ENCODE results near the gene METTL26.

Gene METTL26

DNA sequence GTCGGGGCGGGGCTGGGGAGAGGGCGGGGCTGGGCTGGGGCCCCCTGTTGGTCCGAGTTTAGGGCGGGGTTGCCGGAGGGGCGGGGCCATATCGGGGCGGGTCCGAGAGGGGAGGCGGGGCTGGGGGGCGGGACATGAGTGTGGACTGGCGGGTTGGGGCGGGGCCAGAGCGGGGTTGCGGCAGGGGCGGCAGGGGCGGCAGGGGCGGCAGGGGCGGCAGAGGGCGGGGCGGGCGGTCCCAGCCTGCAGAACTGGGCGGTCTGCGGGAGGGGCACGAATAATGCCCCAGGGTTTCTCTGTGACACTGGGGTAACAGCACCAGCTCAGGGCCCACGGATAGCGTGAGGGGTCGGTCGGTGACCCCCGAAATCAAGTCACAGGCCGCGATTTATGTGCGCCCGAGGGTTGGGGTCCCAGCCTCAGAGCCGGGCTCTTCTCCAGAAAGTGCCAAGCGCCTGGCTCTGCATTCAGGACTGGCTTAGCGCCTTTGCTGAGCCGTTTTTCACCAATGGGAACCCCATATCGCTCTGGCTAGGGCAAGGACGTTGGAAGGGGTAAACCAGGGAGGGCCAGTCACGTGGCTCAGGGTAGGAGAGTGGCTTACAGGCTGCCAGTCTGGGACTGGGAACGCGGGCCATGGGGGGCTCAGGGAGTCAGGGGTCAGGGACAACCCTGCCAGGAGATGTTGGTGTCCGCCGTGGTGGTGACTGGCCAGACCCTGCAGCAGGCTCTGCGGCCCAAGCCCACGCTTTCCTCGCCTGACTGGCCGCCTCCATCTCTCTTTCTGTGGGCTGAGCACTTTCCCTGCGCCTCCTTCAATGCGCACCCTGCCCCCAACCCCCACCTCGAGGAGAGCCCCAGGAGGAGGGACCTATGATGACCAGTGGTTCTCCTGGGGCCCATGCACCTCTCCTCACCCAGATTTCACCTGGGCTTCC lies 1.2 kb upstream of the METTL26 start:
- DNase-seq = peak; percentile 85 to 98 (median 95)

DNA sequence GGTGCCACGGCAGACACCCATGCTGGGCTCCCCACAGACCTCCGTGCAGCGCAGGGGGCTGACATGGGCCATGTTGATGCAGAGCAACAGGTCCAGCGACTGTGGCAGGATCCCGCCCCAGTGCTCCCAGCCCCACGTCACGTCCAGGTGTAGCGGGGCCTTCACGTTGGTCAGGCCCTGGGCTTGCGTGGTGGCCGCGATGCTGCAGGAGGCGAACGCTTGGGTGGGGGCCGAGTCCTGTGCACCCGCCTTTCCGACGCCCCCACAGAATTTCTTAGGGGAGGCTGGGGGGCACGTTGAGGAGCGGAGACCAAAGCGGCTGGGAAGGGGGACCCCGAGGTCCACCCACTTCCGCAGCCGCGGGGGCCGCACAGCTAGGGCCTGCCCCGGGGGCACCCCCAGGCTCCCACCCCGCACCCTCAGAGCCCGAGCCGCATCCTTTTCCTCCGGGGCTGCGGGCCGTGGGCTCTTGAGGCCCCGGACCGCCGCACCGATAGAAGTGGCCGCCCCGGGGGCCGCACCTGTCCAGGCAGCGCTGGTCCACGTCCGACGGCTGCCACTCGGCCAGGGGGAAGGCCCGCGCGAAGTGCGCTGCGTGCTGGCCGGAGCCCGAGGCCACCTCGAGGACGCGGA lies 416 bp downstream of the METTL26 start:
- DNase-seq = peak in 1 of 3 donors; percentile 10

DNA sequence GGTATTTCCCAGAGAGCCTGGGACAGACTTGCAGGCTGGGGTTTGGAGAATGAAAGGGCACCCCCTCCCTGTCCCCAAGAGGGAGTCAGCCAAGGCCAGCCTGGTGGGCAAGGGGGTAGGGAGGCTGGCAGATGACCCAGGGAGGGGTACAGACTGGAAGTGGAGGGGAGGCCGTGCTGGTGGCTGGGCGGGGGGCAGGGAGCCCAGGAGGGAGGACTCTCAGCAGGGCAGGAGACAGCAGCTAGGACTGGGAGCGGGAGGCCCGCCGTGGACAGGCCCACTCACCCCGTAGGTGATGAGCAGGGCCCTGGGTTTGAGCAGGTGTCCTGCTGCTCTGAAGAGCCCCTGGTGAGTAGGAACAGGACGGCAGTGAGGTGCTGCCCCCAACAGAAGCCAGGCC lies 1.1 kb downstream of the METTL26 start:
- DNase-seq = no peak

DNA sequence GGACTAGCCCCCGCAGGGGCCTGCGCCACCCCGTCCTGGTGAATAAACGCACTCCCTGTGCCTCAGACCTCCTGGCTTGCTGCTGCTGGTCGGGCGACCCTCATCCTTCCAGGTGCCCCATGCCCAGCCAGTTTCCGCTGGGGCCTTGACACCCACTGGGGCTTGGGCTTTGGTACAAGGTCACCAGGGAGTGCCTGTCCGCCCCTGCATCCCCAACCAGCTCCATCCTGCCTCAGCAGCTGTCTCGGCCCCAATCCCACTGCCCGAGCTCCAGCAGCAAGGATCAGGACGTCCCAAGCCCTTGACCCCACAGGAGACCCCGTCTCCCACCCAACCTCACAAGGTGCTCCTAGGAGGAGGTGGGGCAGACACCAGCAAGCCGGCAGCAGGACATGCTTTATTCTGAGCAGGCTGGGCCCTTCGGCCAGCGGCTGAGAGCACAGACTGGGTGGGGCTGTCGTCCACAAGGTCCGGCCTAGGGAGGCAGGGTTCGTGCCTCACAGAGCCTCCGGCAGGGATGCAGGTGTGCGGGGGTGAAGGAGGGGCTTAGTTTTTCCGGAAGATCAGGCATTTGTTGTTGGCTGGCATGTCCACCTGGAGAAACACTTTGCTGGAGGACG lies 1.9 kb downstream of the METTL26 start:
- no peak for DNase-seq

DNA sequence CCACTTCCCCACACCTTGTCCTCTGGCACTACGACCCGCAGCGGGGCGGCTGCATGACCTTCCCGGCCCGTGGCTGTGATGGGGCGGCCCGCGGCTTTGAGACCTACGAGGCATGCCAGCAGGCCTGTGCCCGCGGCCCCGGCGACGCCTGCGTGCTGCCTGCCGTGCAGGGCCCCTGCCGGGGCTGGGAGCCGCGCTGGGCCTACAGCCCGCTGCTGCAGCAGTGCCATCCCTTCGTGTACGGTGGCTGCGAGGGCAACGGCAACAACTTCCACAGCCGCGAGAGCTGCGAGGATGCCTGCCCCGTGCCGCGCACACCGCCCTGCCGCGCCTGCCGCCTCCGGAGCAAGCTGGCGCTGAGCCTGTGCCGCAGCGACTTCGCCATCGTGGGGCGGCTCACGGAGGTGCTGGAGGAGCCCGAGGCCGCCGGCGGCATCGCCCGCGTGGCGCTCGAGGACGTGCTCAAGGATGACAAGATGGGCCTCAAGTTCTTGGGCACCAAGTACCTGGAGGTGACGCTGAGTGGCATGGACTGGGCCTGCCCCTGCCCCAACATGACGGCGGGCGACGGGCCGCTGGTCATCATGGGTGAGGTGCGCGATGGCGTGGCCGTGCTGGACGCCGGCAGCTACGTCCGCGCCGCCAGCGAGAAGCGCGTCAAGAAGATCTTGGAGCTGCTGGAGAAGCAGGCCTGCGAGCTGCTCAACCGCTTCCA lies 2.6 kb downstream of the METTL26 start:
- no peak for DNase-seq

DNA sequence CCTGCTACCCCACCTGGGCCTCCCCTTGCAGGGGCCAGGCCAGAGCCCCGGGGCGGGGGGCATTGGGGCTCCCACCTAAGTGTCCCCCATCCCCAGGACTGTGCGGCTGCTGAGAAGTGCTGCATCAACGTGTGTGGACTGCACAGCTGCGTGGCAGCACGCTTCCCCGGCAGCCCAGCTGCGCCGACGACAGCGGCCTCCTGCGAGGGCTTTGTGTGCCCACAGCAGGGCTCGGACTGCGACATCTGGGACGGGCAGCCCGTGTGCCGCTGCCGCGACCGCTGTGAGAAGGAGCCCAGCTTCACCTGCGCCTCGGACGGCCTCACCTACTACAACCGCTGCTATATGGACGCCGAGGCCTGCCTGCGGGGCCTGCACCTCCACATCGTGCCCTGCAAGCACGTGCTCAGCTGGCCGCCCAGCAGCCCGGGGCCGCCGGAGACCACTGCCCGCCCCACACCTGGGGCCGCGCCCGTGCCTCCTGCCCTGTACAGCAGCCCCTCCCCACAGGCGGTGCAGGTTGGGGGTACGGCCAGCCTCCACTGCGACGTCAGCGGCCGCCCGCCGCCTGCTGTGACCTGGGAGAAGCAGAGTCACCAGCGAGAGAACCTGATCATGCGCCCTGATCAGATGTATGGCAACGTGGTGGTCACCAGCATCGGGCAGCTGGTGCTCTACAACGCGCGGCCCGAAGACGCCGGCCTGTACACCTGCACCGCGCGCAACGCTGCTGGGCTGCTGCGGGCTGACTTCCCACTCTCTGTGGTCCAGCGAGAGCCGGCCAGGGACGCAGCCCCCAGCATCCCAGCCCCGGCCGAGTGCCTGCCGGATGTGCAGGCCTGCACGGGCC lies 3.4 kb downstream of the METTL26 start:
- no peak for DNase-seq

DNA sequence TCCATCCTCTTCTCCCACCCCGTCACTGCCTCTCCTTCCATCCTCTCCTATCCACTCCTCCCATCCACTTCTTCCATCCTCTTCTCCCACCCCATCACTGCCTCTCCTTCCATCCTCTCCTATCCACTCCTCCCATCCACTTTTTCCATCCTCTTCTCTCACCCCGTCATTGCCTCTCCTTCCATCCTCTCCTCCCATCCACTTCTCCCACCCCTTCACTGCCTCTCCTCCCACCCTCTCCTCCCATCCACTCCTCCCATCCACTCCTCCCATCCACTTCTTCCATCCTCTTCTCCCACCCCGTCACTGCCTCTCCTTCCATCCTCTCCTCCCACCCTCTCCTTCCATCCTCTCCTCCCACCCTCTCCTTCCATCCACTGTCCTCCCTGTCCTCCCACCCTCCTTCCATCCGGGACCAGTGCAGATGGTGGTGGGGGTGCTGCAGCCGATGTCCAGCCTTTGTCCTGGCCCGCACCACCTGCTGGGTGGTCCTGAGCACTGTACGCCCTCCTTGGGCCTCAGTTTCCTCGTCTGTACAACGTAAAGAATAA lies 4.2 kb downstream of the METTL26 start:
- no peak for DNase-seq

DNA sequence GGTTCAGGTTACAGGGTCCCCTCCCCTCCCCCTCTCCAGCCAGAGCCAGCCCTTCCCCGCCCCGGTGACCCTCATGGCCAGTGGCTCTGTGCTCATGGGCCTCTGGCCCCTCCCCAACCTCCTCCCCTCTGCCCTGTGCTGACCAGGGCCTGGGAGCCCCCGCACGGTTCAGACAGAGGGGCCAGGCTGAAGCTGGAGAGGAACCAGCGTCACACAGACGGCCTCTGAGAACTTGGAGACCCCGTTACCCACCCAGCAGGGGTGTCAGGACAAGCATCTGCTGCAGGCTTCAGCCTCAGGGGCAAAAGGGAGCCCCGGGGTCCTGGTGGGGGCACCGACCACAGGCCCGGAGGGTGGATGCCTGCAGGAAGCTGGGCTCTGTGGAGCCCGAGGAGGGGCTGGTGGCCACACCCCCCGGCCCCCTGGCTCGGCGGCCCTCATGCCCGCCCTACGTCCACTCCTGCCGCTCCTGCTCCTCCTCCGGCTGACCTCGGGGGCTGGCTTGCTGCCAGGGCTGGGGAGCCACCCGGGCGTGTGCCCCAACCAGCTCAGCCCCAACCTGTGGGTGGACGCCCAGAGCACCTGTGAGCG lies 5.2 kb downstream of the METTL26 start, which contains the start of gene WFIKKN1:
Gene WFIKKN1 (plus strand): TSS at position 171 of the 591 bp plus-strand sequence. CDS start 269 bp downstream, at position 440.
- DNase-seq = peak in 1 of 3 donors; percentile 20

DNA sequence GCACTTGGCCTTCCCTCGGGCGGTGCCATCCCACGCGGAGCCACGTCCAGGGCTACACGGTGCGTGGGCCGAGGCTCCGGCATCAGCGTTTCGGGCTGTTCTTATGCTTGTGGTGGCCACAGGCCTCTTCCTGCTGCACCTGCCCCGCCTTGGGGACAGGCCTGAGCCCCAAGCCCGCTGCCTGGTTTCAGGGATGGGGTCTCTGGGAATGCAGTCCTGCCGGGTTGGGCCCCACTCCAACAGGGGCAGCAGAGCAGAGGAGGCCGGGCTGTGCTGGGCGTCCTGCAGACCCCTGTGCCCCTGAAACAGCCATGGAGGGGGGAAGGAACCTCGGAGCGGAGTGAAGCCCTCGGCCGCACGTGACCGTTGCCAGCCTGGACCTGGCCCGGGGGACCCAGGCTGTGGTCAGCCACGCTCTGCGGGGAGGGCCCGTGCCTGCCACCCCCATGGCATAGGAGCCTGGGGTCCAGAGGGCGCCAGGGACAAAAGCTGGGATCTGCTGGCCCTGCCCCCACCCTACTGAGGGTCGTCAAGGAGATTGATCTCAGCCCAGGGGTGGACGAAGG lies 5.8 kb downstream of the METTL26 start:
- DNase-seq = peak in 2 of 3 donors; percentile 18 to 31

DNA sequence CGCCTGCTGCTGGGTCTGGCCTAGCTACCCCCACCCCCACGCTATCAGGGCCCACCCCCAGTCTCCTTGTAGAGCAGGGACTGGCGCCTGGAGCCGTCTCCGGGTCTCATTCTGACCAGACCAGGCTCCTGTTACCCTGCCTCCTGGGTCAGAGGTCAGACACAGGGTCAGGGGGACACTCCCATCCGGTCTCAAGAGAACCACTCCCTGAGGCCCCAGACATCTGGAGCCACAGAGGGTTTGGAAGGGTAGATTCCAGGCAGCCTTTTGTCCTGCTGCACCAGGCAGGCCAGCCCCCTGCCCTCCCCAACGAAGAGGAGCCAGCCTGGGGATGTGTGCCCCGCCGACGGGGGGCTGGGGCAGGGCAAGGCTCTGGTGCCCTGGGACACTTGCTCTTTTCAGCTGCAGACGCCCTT lies 6.3 kb downstream of the METTL26 start:
- DNase-seq = no peak

DNA sequence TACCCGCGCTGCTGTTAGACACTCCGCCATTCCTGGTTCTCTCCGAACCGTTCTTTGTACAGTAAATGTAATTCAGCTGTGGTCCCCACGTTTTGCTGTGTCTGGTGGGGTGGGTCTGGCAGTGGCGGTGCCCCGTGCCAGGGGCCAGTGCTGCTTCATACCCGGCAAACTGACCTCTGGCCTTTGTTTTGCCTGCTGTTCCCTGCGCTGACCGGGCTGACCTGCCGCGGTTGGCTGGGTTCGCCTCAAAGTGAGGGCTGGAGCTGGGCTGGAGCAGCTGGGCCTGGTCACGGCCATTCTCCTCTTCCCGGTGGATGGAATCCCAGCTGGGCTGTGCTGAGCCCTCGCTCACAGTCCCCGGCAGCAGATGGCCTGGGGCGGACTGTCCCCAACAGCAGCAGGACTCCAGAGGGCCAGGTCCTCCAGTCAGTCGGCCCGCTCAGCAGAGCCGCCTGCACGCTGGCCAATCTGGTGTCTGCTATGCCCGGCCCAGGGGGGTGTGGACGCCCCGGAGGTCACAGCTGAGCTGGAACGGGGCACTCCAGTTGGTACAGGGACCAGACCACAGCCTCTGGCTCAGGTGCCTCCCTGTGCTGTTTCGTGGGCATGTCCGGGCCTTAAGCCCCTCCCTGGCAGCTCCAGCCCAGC lies 6.8 kb downstream of the METTL26 start:
- DNase-seq = no peak

DNA sequence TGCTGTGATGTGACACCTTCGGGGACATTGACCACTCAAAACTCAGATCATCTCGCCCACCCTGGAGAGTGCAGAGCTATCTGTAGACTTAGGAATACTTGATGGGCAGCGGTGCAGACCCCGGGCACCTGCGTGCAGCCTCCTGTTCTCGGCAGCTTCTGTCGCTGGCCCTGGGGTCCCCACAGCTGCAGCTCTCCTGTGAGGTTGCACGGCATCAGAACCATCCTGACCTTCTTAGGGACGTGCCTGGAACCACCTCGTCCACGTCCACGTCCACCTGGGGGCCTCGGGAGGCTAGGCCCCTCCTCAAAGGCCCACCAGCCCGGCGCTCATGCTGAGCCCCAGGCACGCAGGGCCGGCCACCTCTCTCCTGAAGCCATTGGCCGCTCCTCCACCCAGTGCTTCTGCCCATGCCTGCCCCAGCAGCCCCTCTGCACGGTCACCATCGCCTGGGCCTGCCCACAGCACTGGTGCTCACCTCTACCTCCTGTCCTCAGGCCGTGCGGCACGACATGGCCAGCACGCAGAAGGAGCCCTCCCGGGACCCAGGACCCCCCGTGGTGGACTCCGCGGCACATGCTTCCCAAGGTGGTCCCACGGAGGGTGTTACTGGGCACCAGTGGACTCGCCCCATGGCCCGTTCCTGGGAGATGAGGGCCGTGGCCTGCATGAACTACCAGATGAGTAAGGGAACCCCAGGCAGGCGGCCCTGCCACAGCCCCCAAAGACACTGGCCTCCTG lies 7.6 kb downstream of the METTL26 start:
- no peak for DNase-seq

DNA sequence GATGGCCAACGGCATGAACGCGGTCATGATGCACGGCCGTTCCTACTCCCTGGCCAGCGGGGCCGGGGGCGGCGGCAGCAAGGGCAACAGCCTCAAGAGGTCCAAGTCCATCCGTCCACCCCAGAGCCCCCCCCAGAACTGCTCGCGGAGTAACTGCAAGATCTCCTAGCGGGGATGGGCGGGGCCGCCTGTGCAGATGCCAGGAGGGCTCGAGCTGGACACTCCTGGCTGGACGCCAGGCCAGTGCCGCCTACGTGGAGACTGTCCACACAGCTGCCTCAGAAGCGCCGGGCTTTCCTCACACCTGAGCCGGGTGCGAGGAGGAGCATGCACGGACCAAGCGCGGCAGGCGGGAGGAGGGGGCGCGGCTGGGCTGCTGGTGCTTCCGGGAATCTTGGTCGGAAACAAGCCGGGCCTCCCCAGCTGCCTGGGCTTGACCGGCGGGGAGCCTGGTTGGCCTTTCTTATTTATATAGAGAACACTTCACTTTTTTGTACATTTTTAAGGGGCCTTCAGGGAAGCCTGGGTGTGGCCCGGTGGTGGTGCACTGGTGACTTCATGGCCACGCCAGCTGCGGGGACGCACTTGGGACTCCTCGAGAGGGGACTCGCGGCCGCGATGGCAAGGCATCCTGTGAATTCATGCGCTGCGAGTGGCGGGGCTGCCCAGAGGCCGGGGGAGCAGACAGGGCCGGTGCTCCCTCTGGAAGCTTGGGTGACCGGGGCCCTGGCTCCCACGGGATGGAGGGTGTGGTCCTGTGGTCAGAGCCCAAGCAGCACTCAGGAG lies 8.5 kb downstream of the METTL26 start:
- DNase-seq = no peak

DNA sequence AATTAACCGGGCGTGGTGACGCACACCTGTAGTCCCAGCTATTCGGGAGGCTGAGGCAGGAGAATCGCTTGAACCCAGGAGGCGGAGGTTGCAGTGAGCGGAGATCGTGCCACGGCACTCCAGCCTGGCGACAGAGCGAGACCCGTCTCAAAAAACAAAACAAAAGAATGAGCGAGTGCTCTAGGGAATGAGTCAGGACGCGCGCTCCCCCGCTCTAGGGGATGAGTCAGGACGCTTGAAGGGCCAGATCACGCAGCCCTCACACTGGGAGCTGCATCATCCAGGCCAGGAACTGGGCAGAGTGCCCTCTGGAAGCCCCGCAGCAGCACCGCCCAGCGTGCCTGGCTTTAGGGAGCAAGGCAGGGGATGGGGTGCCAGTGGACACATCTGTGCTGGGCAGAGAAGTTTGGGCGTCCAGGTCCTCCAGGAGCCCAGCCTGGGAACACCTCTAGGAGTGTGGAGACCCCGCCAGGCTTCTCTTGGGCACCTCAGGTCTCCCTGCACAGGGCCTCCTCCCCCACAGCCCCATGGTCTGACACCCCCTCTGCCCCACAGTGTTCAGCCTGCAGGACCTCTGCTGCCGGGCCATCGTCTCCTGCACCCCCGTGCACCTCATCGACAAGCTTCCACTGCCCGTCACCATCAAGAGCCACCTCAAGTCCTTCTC lies 9.2 kb downstream of the METTL26 start:
- peak; percentile 43 to 62 (median 50) for DNase-seq

DNA sequence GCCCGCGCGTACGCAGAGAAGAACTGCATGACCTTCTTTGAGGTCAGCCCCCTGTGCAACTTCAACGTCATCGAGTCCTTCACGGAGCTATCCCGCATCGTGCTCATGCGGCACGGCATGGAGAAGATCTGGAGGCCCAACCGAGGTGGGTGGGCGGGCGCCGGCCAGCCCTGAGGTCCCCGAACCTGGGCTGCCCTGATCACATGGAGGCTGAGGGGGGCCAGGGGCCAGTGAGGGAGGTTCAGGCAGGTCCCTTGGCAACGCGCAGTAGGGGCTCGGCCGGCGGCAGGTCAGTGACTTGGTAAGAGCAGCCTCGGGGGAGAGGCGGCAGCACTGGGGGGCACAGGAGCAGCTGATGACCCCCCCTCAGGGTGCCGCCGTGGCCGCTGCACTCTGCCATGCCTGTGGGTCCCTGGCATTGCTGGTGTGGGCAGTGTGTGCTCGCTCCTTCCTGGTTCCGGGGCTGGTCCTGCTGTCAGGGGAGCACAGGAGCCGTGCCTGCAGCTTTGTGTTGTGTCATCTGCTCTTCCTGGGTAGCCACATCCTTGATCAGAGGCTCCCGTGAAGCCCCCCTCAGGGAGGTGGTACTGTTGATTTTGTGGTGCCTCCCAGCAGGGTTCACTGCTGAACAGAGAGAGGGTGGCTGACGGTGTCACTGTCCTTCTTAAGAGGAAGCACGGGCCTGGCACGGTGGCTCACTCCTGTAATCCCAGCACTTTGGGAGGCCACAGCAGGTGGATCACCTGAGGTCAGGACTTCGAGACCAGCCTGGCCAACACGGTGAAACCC lies 9.9 kb downstream of the METTL26 start:
- no peak for DNase-seq

DNA sequence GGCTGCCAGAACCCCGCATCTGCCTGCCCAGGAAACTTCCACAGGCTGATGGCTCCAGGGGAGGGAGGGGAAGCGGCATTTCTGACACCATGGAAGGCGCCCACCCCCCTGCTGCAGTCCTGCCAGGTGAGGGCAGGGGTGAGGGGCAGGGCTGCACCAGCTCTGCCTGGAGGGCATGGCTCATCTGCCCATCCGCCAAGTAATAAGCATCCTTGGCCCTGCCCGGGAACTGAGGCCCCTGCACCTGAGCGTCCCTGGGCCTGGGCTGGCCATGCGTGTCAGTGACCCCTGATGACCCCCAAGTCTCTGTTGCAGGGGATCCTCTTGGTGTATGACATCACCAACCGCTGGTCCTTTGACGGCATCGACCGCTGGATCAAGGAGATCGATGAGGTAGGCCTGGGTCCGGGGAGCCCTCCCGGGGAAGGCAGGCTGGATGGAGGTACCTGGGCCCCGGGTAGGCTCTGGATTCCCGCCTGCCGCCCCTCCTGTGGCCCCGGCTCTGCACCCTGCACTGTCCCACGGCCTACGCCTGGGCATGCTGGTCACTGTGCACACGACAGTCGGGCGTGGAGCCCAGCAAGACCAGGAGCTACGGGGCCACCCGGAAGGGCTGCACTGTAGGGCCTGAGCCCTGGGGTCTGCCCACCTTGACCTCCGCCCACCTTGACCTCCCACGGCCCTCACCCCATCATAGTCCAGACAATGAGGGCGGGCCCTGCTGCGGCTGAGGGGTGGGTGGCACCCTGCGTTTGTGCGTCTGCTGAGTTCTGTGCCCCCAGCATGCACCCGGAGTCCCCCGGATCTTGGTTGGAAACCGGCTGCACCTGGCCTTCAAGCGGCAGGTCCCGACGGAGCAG lies 10.8 kb downstream of the METTL26 start:
- no peak for DNase-seq
